RWPE2 (cell line): ENCODE results near the gene RASGRF1.
A peak's percentile ranks its signal among the peaks of the same experiment; 100 is the strongest.
"Not testable (repeated sequence)": the region's sequence is repeated elsewhere in the genome, so short reads cannot be mapped to it uniquely, and the experiment has no call there.

Experiments used
- ATAC-seq: fragments of 200-7000 bp; cut with Tn5 transposase; 3 replicates; pipeline ENCODE4 v1.9.1; 2021; ENCODE audit warnings: low read depth
- DNase-seq: peaks from one replicate; pipeline ENCODE4 v3.0.0-alpha.2; 2020; ENCODE audit warnings: low spot score
- H3K27ac ChIP-seq: fragments of 450-650 bp; 2 replicates; pipeline ENCODE4 v1.5.1; 2017; ENCODE audit warnings: mild to moderate bottlenecking; ENCODE audit not compliant: poor library complexity, severe bottlenecking
- H3K27me3 ChIP-seq: fragments of 250-450 bp; sonication (Bioruptor Pico); 2 replicates; pipeline ENCODE4 v1.5.1; 2021; ENCODE audit warnings: mild to moderate bottlenecking, moderate library complexity; ENCODE audit not compliant: insufficient read depth, poor library complexity, severe bottlenecking
- H3K36me3 ChIP-seq: fragments of 250-450 bp; sonication (Bioruptor Pico); 2 replicates; pipeline ENCODE4 v1.5.1; 2020; ENCODE audit warnings: low read depth, mild to moderate bottlenecking, moderate library complexity
- H3K4me1 ChIP-seq: fragments of 250-450 bp; sonication (Bioruptor Pico); 2 replicates; pipeline ENCODE4 v1.5.1; 2021; ENCODE audit warnings: mild to moderate bottlenecking, moderate library complexity; ENCODE audit not compliant: insufficient read depth, poor library complexity, severe bottlenecking
- H3K4me3 ChIP-seq: fragments of 250-450 bp; sonication (Bioruptor Pico); 2 replicates; pipeline ENCODE4 v1.5.1; 2021; ENCODE audit warnings: mild to moderate bottlenecking, moderate library complexity; ENCODE audit not compliant: severe bottlenecking
- H3K9me3 ChIP-seq: fragments of 250-450 bp; sonication (Bioruptor Pico); 2 replicates; pipeline ENCODE4 v1.5.1; 2021; ENCODE audit warnings: mild to moderate bottlenecking, moderate library complexity; ENCODE audit not compliant: severe bottlenecking
- TF ChIP-seq, protein P1 (sequence below): fragments of 450-650 bp; IDR thresholded peaks from one replicate; pipeline ENCODE4 v1.5.1; 2017; ENCODE audit warnings: mild to moderate bottlenecking, moderate library complexity; ENCODE audit not compliant: poor library complexity, severe bottlenecking

The RASGRF1 gene

GRCh38 chr15:79115986-79116665 lies 25.5 kb upstream of the RASGRF1 start:
- no peaks in the 10 kb centered on the region for H3K36me3 ChIP-seq
- H3K4me3 ChIP-seq, result no peak overlapping the region
- peaks cover 8% of the 10 kb centered on the region for H3K27me3 ChIP-seq
- ATAC-seq (no peak), DNase-seq (no peak)
- no peak overlapping the region for H3K27ac ChIP-seq
- peaks cover 3% of the 10 kb centered on the region for H3K9me3 ChIP-seq
- no peaks in the 10 kb centered on the region for H3K4me1 ChIP-seq
- TF ChIP-seq, protein P1, sequence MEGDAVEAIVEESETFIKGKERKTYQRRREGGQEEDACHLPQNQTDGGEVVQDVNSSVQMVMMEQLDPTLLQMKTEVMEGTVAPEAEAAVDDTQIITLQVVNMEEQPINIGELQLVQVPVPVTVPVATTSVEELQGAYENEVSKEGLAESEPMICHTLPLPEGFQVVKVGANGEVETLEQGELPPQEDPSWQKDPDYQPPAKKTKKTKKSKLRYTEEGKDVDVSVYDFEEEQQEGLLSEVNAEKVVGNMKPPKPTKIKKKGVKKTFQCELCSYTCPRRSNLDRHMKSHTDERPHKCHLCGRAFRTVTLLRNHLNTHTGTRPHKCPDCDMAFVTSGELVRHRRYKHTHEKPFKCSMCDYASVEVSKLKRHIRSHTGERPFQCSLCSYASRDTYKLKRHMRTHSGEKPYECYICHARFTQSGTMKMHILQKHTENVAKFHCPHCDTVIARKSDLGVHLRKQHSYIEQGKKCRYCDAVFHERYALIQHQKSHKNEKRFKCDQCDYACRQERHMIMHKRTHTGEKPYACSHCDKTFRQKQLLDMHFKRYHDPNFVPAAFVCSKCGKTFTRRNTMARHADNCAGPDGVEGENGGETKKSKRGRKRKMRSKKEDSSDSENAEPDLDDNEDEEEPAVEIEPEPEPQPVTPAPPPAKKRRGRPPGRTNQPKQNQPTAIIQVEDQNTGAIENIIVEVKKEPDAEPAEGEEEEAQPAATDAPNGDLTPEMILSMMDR, result no peak

- Histone ChIP-seq H3K27me3 (peaks cover 16% of the 10 kb centered on the region), H3K27ac (no peak overlapping the region), H3K4me1 (no peaks in the 10 kb centered on the region), H3K4me3 (no peak overlapping the region), H3K36me3 (no peaks in the 10 kb centered on the region), H3K9me3 (peaks cover 3% of the 10 kb centered on the region)
- TF ChIP-seq, protein P1, result no peak
- DNase-seq, result no peak
- ATAC-seq, result no peak
Measured at GRCh38 chr15:79113831-79114230, 23.3 kb upstream of the RASGRF1 start.

GRCh38 chr15:79111404-79111803 lies 20.8 kb upstream of the RASGRF1 start:
- DNase-seq, H3K36me3 ChIP-seq, ATAC-seq, H3K27ac ChIP-seq, H3K4me3 ChIP-seq, H3K9me3 ChIP-seq, H3K4me1 ChIP-seq: not testable (repeated sequence)
- H3K27me3 ChIP-seq, result peaks cover 29% of the 10 kb centered on the region

GRCh38 chr15:79105141-79105540 lies 14.6 kb upstream of the RASGRF1 start:
- H3K27me3 ChIP-seq, result peaks cover 26% of the 10 kb centered on the region
- H3K4me3 ChIP-seq, result no peak overlapping the region
- H3K9me3 ChIP-seq, result no peaks in the 10 kb centered on the region
- H3K27ac ChIP-seq, result no peak overlapping the region
- H3K4me1 ChIP-seq, result no peaks in the 10 kb centered on the region
- TF ChIP-seq, protein P1, result no peak
- ATAC-seq, result no peak
- H3K36me3 ChIP-seq, result no peaks in the 10 kb centered on the region
- peak; percentile 49 for DNase-seq

DNA sequence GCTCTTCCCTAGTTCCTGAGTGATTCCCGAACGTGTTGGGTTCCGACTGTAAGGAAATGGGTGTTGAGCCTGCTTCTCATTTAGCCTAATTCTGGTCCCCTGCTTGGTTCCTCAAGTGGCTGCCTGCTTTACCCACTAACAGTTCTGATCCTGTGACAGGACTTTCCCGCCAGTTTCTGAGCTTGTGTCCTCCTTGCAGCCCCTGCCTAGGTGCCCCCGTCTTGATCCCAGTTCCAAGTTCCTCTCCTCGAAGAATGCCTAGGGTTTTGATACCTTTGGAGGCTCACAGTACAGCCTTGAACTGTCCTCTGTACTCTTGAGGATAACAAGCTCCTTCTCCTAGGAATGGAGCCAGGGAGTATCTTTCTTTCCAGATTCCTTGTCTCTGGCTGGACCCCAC lies 12.0 kb upstream of the RASGRF1 start:
- no peak overlapping the region for H3K4me3 ChIP-seq
- DNase-seq, result no peak
- no peak overlapping the region for H3K27ac ChIP-seq
- TF ChIP-seq, protein P1, result no peak
- ATAC-seq, result no peak
- H3K36me3 ChIP-seq, result no peaks in the 10 kb centered on the region
- no peaks in the 10 kb centered on the region for H3K4me1 ChIP-seq
- no peaks in the 10 kb centered on the region for H3K9me3 ChIP-seq
- H3K27me3 ChIP-seq, result peaks cover 33% of the 10 kb centered on the region
